A673 (cell line): ENCODE measurements around the gene CHP2.

Experiments used
- EZH2 ChIP-seq: fragments of 200-600 bp; sonication (generic); IDR thresholded peaks from 2 replicates; pipeline ENCODE4 v1.6.1; 2017; ENCODE audit warnings: borderline replicate concordance, low read depth, mild to moderate bottlenecking, mixed read lengths, antibody characterized with exemption, low read length; ENCODE audit not compliant: poor library complexity, severe bottlenecking
- TF ChIP-seq, protein P1 (sequence below): fragments of 300-800, 200-600 bp; sonication (generic); conservative IDR thresholded peaks from 2 replicates; pipeline ENCODE4 v1.5.1; 2017; ENCODE audit warnings: low read depth, mild to moderate bottlenecking, antibody characterized with exemption, low read length, moderate library complexity, mixed read lengths

DNA sequence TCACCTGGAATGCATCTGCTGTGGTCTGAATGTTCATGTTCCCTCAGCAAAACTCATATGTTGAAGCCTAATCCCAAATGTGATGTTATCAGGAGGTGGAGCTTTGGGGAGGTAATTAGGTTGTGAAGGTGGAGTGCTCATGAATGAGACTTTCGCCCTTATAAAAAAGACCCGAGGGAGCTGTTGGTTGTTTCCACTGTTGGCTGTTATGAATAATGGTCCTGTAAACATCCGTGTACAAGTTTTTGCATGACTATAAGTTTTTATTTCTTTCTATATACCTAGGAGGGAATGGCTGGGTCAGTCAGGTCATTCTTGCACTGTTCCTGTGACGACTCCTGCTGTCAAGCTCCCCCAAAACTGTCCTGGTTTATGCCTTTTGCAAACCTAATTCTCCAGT, 9.6 kb upstream of the CHP2 start:
- TF ChIP-seq, protein P1, sequence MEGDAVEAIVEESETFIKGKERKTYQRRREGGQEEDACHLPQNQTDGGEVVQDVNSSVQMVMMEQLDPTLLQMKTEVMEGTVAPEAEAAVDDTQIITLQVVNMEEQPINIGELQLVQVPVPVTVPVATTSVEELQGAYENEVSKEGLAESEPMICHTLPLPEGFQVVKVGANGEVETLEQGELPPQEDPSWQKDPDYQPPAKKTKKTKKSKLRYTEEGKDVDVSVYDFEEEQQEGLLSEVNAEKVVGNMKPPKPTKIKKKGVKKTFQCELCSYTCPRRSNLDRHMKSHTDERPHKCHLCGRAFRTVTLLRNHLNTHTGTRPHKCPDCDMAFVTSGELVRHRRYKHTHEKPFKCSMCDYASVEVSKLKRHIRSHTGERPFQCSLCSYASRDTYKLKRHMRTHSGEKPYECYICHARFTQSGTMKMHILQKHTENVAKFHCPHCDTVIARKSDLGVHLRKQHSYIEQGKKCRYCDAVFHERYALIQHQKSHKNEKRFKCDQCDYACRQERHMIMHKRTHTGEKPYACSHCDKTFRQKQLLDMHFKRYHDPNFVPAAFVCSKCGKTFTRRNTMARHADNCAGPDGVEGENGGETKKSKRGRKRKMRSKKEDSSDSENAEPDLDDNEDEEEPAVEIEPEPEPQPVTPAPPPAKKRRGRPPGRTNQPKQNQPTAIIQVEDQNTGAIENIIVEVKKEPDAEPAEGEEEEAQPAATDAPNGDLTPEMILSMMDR = no peak
- TF ChIP-seq EZH2 = no peak
